HFFc6 (cell line): ENCODE results near the gene COL23A1. TPM values are rescaled to one million over a fixed set of nuclear protein-coding genes. Genes with fewer than 3 reads are reported as not detected.

Experiments
- DNase-seq: peaks from one replicate; pipeline ENCODE4 v3.0.0-alpha.2; 2018
- H3K27ac Mint-ChIP-seq: 2 replicates; pipeline ENCODE4 v1.8.0; 2020; ENCODE audit warnings: mild to moderate bottlenecking, mixed read lengths
- H3K27me3 Mint-ChIP-seq: 2 replicates; pipeline ENCODE4 v1.8.0; 2021; ENCODE audit warnings: mild to moderate bottlenecking, moderate library complexity, mixed read lengths; ENCODE audit not compliant: insufficient read depth
- H3K36me3 Mint-ChIP-seq: 2 replicates; pipeline ENCODE4 v1.8.0; 2021; ENCODE audit warnings: low read depth, mixed read lengths
- H3K4me1 Mint-ChIP-seq: 2 replicates; pipeline ENCODE4 v1.8.0; 2020; ENCODE audit warnings: low read depth, mixed read lengths
- H3K4me3 Mint-ChIP-seq: 2 replicates; pipeline ENCODE4 v1.8.0; 2020; ENCODE audit warnings: mild to moderate bottlenecking, moderate library complexity, mixed read lengths
- H3K9me3 Mint-ChIP-seq: 2 replicates; pipeline ENCODE4 v1.8.0; 2020; ENCODE audit warnings: mild to moderate bottlenecking, mixed read lengths
- CTCF ChIP-seq: fragments of 200-600 bp; sonication (generic); IDR thresholded peaks from 2 replicates; pipeline ENCODE4 v1.5.0; 2021; ENCODE audit warnings: antibody characterized with exemption, mild to moderate bottlenecking
- total RNA-seq, 6 experiments: library from RNA; stranded (reverse); fragmentation: NEBNext Ultra II Directional; extraction: Animal tissue kit (Norgen Biotek cat#: 25700); gene quantifications; 2 replicates in 1 of 6; 3 replicates in 5 of 6; pipeline ENCODE4 v1.2.3, GENCODE V29; 2021

Gene COL23A1
- total RNA-seq, 6 experiments from 2014 or later, result not detected

DNA sequence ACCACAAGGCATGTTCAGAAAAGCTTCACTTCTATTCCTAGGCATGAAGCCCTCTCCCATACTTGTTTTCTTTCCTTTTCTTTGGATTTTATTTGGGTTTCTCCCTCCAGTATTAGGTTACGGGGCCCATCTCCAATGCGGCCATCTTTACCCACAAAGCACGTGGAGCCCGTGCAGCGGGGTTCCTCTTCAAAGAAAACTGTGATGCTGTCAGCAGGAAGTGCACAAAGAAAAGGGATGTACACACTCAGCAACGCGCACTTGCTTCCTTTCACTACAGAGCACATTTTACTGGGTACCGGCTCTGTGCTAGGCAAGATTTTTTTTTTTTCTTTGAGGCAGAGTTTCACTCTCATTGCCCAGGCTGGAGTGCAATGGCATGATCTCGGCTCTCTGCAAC, 106.6 kb downstream of the COL23A1 start:
- DNase-seq, result no peak
- no peaks in the 10 kb centered on the region for H3K4me1 Mint-ChIP-seq

DNA sequence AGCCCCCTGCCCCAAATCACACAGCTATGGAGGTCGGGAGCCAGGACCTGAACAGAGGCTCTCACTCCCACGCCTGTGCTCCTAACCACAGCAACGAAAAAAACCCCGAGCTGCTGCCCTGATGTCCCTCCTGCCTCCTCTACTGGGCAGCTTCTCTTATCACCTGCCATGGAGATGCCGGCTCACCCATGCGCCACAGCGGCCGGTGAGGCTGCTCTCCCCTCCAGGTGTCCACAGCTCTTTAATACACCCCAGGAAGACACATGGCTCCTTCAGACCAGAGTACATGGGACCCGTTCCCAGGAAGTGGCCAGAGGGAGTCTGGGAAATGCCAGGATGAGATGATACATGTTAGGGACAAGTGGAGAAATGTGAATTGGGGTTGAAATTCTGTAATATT, 110.9 kb downstream of the COL23A1 start:
- H3K27me3 Mint-ChIP-seq, result peaks cover 2% of the 10 kb centered on the region; the same call in 1 of the 2 replicates
- no peak overlapping the region for H3K27ac Mint-ChIP-seq
- H3K9me3 Mint-ChIP-seq, result peaks cover 41% of the 10 kb centered on the region
- DNase-seq, result no peak
- no peaks in the 10 kb centered on the region for H3K4me1 Mint-ChIP-seq
- H3K4me3 Mint-ChIP-seq, result no peak overlapping the region
- H3K36me3 Mint-ChIP-seq, result peaks cover 9% of the 10 kb centered on the region; the same call in 1 of the 2 replicates
- TF ChIP-seq CTCF, result no peak

More for the DNA sequence above, 106.6 kb downstream of the COL23A1 start:
- Mint-ChIP-seq H3K27ac (no peak overlapping the region), H3K9me3 (peaks cover 39% of the 10 kb centered on the region), H3K4me3 (no peak overlapping the region), H3K36me3 (peaks cover 9% of the 10 kb centered on the region; the same call in 1 of the 2 replicates), H3K27me3 (peaks cover 2% of the 10 kb centered on the region; the same call in 1 of the 2 replicates)
- TF ChIP-seq CTCF, result no peak

DNA sequence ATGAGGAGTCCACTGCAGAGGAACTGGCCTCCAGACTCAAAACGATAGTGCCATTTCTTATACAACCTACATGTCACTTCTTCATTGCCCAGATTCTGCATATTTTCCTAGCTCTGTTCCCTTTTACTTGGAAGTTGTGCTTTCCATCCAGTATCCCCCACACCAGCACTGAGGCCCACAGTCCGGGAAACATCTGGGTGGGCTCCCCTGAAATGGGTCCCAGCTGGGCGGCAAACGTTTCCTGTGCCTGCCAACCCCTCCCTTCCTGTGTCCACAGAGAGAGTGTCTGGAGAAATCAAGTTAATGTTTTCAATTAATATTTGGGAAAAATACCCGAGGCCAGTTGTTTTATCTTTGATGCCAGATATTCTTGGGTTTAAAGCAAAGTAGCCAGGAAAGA, 111.8 kb downstream of the COL23A1 start:
- DNase-seq, result no peak
- no peak overlapping the region for H3K27ac Mint-ChIP-seq
- no peak overlapping the region for H3K4me3 Mint-ChIP-seq
- H3K9me3 Mint-ChIP-seq, result peaks cover 48% of the 10 kb centered on the region
- H3K36me3 Mint-ChIP-seq, result peaks cover 9% of the 10 kb centered on the region; the same call in 1 of the 2 replicates
- H3K4me1 Mint-ChIP-seq, result no peaks in the 10 kb centered on the region
- H3K27me3 Mint-ChIP-seq, result peaks cover 2% of the 10 kb centered on the region; the same call in 1 of the 2 replicates
- TF ChIP-seq CTCF, result no peak

DNA sequence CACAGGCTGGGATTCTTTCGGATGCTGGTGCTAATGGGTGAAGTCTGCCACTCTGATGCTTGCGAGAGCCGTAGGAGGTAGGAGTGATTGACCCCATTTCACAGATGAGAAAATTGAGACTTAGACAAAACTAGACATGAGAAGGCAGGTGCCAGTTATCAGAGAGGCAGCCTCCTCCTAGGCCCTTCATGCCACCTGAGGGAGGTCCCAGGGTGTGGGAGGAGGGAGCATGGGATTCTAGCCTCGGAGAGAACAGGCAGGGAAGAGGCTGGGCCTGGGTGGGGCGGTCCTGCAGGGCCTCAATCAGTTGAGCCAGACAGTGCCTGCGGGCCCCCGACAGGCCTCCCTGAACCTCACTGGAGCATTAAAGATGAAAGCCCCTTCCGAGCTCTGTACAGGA, 112.4 kb downstream of the COL23A1 start:
- DNase-seq, result no peak
- H3K36me3 Mint-ChIP-seq, result peaks cover 9% of the 10 kb centered on the region; the same call in 1 of the 2 replicates
- no peak overlapping the region for H3K27ac Mint-ChIP-seq
- no peaks in the 10 kb centered on the region for H3K4me1 Mint-ChIP-seq
- no peak overlapping the region for H3K4me3 Mint-ChIP-seq
- H3K27me3 Mint-ChIP-seq, result peaks cover 2% of the 10 kb centered on the region; the same call in 1 of the 2 replicates
- H3K9me3 Mint-ChIP-seq, result peaks cover 48% of the 10 kb centered on the region
- TF ChIP-seq CTCF, result no peak

DNA sequence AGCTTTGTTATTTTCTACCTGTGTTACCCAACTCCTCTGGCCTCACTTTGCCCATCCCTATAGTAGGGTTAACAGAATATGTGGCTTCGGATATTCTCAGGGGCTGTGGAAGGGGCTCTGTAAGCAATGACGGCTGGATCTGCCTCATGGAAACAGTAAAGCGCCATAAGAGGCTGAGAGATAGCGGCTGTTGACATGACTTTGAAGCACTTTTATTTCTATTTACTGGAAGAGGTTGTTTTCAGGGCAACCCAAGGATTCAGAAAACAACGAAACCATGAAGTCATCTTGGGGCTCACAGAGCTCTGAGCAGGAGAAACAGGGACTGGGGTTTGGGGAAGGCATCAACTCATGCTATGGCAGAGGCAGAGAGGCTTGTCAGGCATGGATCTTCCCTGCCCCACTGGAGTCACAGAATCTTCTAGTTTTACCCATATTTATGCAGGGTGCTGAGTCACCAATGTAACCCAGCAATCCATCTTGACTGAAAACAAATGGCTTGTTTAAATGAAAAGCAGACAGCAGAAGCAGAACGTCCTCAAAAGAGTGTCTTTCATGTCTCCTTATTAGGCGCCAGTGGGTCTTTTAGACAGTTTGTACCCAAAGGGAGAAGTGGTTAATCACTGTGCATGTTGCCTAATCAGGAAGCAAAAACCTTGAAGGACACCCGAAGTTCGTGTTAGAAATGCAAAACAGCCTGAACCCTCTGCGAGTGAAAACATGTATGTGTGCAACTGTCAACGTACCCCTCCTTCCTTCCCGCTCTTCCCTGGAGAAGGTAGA, 113.0 kb downstream of the COL23A1 start:
- Mint-ChIP-seq H3K36me3 (peaks cover 6% of the 10 kb centered on the region; the same call in 1 of the 2 replicates), H3K4me3 (no peak overlapping the region), H3K4me1 (no peaks in the 10 kb centered on the region), H3K27me3 (peaks cover 2% of the 10 kb centered on the region; the same call in 1 of the 2 replicates), H3K27ac (no peak overlapping the region), H3K9me3 (peaks cover 45% of the 10 kb centered on the region)
- no peak for DNase-seq
- TF ChIP-seq CTCF, result no peak
